WTC11 (cell line): ENCODE data around the gene CDK8. TPM values are rescaled to one million over a fixed set of nuclear protein-coding genes. Genes with fewer than 3 reads are reported as not detected.

Experiments used
- ATF6 ChIP-seq: sonication (generic); formaldehyde crosslinking; IDR thresholded peaks from 2 replicates; pipeline ENCODE4 v1.8.1; 2023; ENCODE audit warnings: mild to moderate bottlenecking, missing genetic modification reagents
- CDX4 ChIP-seq: fragments of 250-450 bp; sonication (Bioruptor Pico); IDR thresholded peaks from 2 replicates; pipeline ENCODE4 v1.9.0; 2021; ENCODE audit warnings: moderate library complexity, mild to moderate bottlenecking, inconsistent platforms, borderline replicate concordance
- CREB1 ChIP-seq: sonication (generic); formaldehyde crosslinking; IDR thresholded peaks from 2 replicates; pipeline ENCODE4 v1.8.0; 2023; ENCODE audit warnings: mild to moderate bottlenecking, missing genetic modification reagents
- EMX1 ChIP-seq: fragments of 250-450 bp; sonication (Bioruptor Pico); IDR thresholded peaks from 2 replicates; pipeline ENCODE4 v1.8.0; 2021; ENCODE audit warnings: mild to moderate bottlenecking
- ESRRA ChIP-seq: sonication (generic); formaldehyde crosslinking; IDR thresholded peaks from 2 replicates; pipeline ENCODE4 v1.8.1; 2022; ENCODE audit warnings: mild to moderate bottlenecking, missing genetic modification reagents, borderline replicate concordance
- FOXJ3 ChIP-seq: sonication (generic); formaldehyde crosslinking; IDR thresholded peaks from 2 replicates; pipeline ENCODE4 v1.9.0; 2021; ENCODE audit warnings: missing genetic modification reagents, mild to moderate bottlenecking, borderline replicate concordance
- GRHL2 ChIP-seq: fragments of 250-450 bp; sonication (Bioruptor Pico); IDR thresholded peaks from 2 replicates; pipeline ENCODE4 v1.8.0; 2022; ENCODE audit warnings: mild to moderate bottlenecking, moderate library complexity; ENCODE audit not compliant: insufficient replicate concordance, severe bottlenecking
- JUN ChIP-seq: sonication (generic); formaldehyde crosslinking; IDR thresholded peaks from 2 replicates; pipeline ENCODE4 v1.8.0; 2023; ENCODE audit warnings: mild to moderate bottlenecking, missing genetic modification reagents
- MXD4 ChIP-seq: fragments of 250-450 bp; sonication (Bioruptor Pico); IDR thresholded peaks from 2 replicates; pipeline ENCODE4 v1.8.0; 2021; ENCODE audit warnings: mild to moderate bottlenecking, moderate library complexity, borderline replicate concordance
- MYBL2 ChIP-seq: sonication (generic); formaldehyde crosslinking; IDR thresholded peaks from 2 replicates; pipeline ENCODE4 v1.8.1; 2023; ENCODE audit warnings: mild to moderate bottlenecking, moderate library complexity, missing genetic modification reagents
- NFATC4 ChIP-seq: fragments of 250-450 bp; sonication (Bioruptor Pico); IDR thresholded peaks from 2 replicates; pipeline ENCODE4 v1.9.0; 2021; ENCODE audit warnings: mild to moderate bottlenecking
- PRRX2 ChIP-seq: fragments of 250-450 bp; sonication (Bioruptor Pico); IDR thresholded peaks from 2 replicates; pipeline ENCODE4 v1.8.0; 2021; ENCODE audit warnings: mild to moderate bottlenecking
- RORB ChIP-seq: fragments of 250-450 bp; sonication (Bioruptor Pico); IDR thresholded peaks from 2 replicates; pipeline ENCODE4 v1.9.0; 2021; ENCODE audit warnings: mild to moderate bottlenecking
- SMAD4 ChIP-seq: sonication (generic); formaldehyde crosslinking; IDR thresholded peaks from 2 replicates; pipeline ENCODE4 v1.8.0; 2022; ENCODE audit warnings: mild to moderate bottlenecking, missing genetic modification reagents
- SOX15 ChIP-seq: fragments of 250-450 bp; sonication (Bioruptor Pico); IDR thresholded peaks from 2 replicates; pipeline ENCODE4 v1.9.0; 2021; ENCODE audit warnings: mild to moderate bottlenecking
- ZBTB21 ChIP-seq: sonication (generic); formaldehyde crosslinking; IDR thresholded peaks from 2 replicates; pipeline ENCODE4 v1.8.1; 2023; ENCODE audit warnings: mild to moderate bottlenecking, missing genetic modification reagents, borderline replicate concordance
- ZNF138 ChIP-seq: sonication (generic); formaldehyde crosslinking; conservative IDR thresholded peaks from 2 replicates; pipeline ENCODE4 v1.8.1; 2022; ENCODE audit warnings: mild to moderate bottlenecking, moderate library complexity, missing genetic modification reagents
- ZNF396 ChIP-seq: fragments of 250-450 bp; sonication (Bioruptor Pico); IDR thresholded peaks from 2 replicates; pipeline ENCODE4 v1.8.0; 2021; ENCODE audit warnings: mild to moderate bottlenecking, moderate library complexity, borderline replicate concordance
- ZNF423 ChIP-seq: fragments of 250-450 bp; sonication (Bioruptor Pico); IDR thresholded peaks from 2 replicates; pipeline ENCODE4 v2.1.2; 2022; ENCODE audit warnings: mild to moderate bottlenecking, moderate library complexity
- ZNF671 ChIP-seq: fragments of 250-450 bp; sonication (Bioruptor Pico); IDR thresholded peaks from 2 replicates; pipeline ENCODE4 v1.8.0; 2021; ENCODE audit warnings: mild to moderate bottlenecking
- total RNA-seq: library from RNA; stranded (reverse); gene quantifications from 3 replicates; pipeline ENCODE4 v1.2.3, GENCODE V29; 2021
- TF ChIP-seq, protein P1 (sequence below): fragments of 250-450 bp; sonication (Bioruptor Pico); IDR thresholded peaks from 2 replicates; pipeline ENCODE4 v1.9.0; 2021; ENCODE audit warnings: mild to moderate bottlenecking, borderline replicate concordance
- TF ChIP-seq, protein P2 (sequence below): fragments of 250-450 bp; sonication (Bioruptor Pico); IDR thresholded peaks from 2 replicates; pipeline ENCODE4 v2.1.2; 2022; ENCODE audit warnings: mild to moderate bottlenecking, moderate library complexity
- TF ChIP-seq, protein P3 (sequence below): sonication (generic); formaldehyde crosslinking; IDR thresholded peaks from 2 replicates; pipeline ENCODE4 v1.8.0; 2023; ENCODE audit warnings: missing genetic modification reagents
- TF ChIP-seq, protein P4 (sequence below): sonication (generic); formaldehyde crosslinking; IDR thresholded peaks from 2 replicates; pipeline ENCODE4 v1.8.1; 2022; ENCODE audit warnings: mild to moderate bottlenecking, moderate library complexity, missing genetic modification reagents
- TF ChIP-seq, protein P5 (sequence below): sonication (generic); formaldehyde crosslinking; IDR thresholded peaks from 2 replicates; pipeline ENCODE4 v1.8.0; 2022; ENCODE audit warnings: mild to moderate bottlenecking, missing genetic modification reagents

The CDK8 gene
- total RNA-seq, 1 experiment from 2014 or later, result 21.4 TPM

- TF ChIP-seq, protein P1, sequence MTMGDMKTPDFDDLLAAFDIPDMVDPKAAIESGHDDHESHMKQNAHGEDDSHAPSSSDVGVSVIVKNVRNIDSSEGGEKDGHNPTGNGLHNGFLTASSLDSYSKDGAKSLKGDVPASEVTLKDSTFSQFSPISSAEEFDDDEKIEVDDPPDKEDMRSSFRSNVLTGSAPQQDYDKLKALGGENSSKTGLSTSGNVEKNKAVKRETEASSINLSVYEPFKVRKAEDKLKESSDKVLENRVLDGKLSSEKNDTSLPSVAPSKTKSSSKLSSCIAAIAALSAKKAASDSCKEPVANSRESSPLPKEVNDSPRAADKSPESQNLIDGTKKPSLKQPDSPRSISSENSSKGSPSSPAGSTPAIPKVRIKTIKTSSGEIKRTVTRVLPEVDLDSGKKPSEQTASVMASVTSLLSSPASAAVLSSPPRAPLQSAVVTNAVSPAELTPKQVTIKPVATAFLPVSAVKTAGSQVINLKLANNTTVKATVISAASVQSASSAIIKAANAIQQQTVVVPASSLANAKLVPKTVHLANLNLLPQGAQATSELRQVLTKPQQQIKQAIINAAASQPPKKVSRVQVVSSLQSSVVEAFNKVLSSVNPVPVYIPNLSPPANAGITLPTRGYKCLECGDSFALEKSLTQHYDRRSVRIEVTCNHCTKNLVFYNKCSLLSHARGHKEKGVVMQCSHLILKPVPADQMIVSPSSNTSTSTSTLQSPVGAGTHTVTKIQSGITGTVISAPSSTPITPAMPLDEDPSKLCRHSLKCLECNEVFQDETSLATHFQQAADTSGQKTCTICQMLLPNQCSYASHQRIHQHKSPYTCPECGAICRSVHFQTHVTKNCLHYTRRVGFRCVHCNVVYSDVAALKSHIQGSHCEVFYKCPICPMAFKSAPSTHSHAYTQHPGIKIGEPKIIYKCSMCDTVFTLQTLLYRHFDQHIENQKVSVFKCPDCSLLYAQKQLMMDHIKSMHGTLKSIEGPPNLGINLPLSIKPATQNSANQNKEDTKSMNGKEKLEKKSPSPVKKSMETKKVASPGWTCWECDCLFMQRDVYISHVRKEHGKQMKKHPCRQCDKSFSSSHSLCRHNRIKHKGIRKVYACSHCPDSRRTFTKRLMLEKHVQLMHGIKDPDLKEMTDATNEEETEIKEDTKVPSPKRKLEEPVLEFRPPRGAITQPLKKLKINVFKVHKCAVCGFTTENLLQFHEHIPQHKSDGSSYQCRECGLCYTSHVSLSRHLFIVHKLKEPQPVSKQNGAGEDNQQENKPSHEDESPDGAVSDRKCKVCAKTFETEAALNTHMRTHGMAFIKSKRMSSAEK, result no peak
- TF ChIP-seq ZBTB21, result peak; percentile 73; the same call in 1 of the 2 replicates
- TF ChIP-seq EMX1 (CRISPR knock-in tag), result no peak
- peak; percentile 43; the same call in 1 of the 2 replicates for TF ChIP-seq JUN (CRISPR knock-in tag)
- no peak for TF ChIP-seq MXD4 (CRISPR knock-in tag)
- no peak for TF ChIP-seq SMAD4 (CRISPR knock-in tag)
- TF ChIP-seq ATF6 (CRISPR knock-in tag), result no peak; the same call in 1 of the 2 replicates
- TF ChIP-seq MYBL2 (CRISPR knock-in tag), result no peak
- TF ChIP-seq GRHL2 (CRISPR knock-in tag), result no peak
- no peak for TF ChIP-seq PRRX2 (CRISPR knock-in tag)
- TF ChIP-seq SOX15, result no peak
- no peak for TF ChIP-seq ZNF423 (CRISPR knock-in tag)
- 0 out of 2 replicates have a peak, but pooled peaks have one; percentile 11 for TF ChIP-seq FOXJ3
- TF ChIP-seq CREB1 (CRISPR knock-in tag), result no peak
- no peak for TF ChIP-seq ZNF138 (CRISPR knock-in tag)
- no peak for TF ChIP-seq NFATC4
- peak; percentile 80; the same call in 1 of the 2 replicates for TF ChIP-seq ESRRA (CRISPR knock-in tag)
- TF ChIP-seq, protein P2, sequence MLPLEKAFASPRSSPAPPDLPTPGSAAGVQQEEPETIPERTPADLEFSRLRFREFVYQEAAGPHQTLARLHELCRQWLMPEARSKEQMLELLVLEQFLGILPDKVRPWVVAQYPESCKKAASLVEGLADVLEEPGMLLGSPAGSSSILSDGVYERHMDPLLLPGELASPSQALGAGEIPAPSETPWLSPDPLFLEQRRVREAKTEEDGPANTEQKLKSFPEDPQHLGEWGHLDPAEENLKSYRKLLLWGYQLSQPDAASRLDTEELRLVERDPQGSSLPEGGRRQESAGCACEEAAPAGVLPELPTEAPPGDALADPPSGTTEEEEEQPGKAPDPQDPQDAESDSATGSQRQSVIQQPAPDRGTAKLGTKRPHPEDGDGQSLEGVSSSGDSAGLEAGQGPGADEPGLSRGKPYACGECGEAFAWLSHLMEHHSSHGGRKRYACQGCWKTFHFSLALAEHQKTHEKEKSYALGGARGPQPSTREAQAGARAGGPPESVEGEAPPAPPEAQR (CRISPR knock-in tag), result no peak
- TF ChIP-seq RORB (CRISPR knock-in tag), result no peak
- TF ChIP-seq ZNF671, result no peak
- TF ChIP-seq CDX4 (CRISPR knock-in tag), result no peak
- no peak for TF ChIP-seq ZNF396
- TF ChIP-seq, protein P3, sequence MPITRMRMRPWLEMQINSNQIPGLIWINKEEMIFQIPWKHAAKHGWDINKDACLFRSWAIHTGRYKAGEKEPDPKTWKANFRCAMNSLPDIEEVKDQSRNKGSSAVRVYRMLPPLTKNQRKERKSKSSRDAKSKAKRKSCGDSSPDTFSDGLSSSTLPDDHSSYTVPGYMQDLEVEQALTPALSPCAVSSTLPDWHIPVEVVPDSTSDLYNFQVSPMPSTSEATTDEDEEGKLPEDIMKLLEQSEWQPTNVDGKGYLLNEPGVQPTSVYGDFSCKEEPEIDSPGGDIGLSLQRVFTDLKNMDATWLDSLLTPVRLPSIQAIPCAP (CRISPR knock-in tag), result 0 out of 2 replicates have a peak, but pooled peaks have one; percentile 17
- TF ChIP-seq, protein P4, sequence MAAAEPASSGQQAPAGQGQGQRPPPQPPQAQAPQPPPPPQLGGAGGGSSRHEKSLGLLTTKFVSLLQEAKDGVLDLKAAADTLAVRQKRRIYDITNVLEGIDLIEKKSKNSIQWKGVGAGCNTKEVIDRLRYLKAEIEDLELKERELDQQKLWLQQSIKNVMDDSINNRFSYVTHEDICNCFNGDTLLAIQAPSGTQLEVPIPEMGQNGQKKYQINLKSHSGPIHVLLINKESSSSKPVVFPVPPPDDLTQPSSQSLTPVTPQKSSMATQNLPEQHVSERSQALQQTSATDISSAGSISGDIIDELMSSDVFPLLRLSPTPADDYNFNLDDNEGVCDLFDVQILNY (CRISPR knock-in tag), result no peak
- TF ChIP-seq, protein P5, sequence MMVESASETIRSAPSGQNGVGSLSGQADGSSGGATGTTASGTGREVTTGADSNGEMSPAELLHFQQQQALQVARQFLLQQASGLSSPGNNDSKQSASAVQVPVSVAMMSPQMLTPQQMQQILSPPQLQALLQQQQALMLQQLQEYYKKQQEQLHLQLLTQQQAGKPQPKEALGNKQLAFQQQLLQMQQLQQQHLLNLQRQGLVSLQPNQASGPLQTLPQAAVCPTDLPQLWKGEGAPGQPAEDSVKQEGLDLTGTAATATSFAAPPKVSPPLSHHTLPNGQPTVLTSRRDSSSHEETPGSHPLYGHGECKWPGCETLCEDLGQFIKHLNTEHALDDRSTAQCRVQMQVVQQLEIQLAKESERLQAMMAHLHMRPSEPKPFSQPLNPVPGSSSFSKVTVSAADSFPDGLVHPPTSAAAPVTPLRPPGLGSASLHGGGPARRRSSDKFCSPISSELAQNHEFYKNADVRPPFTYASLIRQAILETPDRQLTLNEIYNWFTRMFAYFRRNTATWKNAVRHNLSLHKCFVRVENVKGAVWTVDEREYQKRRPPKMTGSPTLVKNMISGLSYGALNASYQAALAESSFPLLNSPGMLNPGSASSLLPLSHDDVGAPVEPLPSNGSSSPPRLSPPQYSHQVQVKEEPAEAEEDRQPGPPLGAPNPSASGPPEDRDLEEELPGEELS, result peak; percentile 60; the same call in 1 of the 2 replicates
These were observed 32.0 kb upstream of the CDK8 start, which contains the start of gene RNF6 (continued) for GRCh38 chr13:26221721-26222519.
